Embryonic facial prominence (tissue), 1 donor: ENCODE measurements around the gene ABHD16B.

Source experiments
- DNase-seq: peaks from one replicate; pipeline ENCODE4 v3.0.0-alpha.2; 2016; ENCODE audit errors: extremely low spot score

The ABHD16B gene

DNA sequence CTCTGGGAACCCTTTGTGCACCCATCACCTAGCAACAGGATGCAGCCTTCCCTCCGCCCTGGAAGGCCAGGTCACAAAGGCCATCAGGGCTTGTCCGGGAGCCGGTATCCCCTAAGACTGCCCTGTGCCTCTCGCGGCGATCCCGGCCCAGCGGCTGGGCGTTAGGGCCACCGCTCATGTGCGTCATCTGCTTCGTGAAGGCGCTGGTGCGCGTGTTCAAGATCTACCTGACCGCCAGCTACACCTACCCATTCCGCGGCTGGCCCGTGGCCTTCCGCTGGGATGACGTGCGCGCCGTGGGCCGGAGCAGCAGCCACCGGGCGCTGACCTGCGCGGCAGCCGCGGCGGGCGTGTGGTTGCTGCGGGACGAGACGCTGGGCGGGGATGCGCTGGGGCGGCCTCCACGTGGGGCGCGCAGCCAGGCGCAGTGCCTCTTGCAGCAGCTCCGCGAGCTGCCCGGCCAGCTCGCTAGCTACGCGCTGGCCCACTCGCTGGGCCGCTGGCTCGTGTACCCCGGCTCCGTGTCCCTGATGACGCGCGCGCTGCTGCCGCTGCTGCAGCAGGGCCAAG, at the start of gene ABHD16B:
Gene ABHD16B (plus strand): TSS at position 134 of the 570 bp plus-strand sequence. CDS start 43 bp downstream, at position 177.
- no peak for DNase-seq

DNA sequence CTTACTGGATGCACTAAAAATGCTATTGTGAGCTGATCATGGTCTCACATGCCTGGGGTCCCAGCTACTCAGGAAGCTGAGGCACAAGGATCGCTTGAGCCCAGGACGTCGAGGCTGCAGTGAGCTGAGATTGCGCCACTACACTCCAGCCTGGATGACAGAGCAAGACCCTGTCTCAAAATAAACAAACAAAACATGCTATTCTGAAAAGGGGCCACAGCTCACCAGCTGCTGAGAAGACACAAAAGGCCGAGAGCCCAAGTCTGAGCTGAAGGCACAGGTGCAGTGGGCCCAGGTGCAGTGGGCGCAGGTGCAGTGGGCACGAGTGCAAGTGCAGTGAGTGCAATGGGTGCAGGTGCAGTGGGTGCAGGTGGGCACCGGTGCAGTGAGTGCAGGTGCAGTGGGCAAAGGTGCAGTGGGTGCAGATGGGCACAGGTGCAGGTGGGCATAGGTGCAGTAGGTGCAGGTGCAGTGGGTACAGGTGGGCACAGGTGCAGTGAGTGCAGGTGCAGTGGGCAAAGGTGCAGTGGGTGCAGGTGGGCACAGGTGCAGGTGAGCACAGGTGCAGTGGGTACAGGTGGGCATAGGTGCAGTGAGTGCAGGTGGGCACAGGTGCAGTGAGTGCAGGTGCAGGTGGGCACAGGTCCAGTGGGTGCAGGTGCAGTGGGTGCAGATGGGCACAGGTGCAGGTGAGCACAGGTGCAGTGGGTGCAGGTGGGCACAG, 46.2 kb upstream of the ABHD16B start:
- no peak for DNase-seq

DNA sequence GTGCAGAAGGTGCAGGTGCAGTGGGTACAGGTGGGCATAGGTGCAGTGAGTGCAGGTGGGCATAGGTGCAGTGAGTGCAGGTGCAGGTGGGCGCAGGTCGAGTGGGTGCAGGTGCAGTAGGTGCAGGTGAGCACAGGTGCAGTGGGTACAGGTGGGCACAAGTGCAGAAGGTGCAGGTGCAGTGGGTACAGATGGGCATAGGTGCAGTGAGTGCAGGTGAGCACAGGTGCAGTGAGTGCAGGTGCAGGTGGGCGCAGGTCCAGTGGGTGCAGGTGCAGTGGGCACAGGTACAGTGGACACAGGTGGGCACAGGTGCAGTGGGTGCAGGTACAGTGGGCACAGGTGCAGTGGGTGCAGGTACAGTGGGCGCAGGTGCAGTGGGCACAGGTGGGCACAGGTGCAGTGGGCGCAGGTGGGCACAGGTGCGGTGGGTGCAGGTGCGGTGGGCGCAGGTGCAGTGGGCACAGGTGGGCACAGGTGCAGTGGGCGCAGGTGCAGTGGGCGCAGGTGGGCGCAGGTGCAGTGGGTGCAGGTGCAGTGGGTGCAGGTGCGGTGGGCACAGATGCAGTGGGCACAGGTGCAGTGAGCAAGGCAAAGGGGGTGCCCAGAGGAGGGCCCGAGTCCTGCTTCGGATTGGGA, 45.6 kb upstream of the ABHD16B start:
- DNase-seq = no peak

DNA sequence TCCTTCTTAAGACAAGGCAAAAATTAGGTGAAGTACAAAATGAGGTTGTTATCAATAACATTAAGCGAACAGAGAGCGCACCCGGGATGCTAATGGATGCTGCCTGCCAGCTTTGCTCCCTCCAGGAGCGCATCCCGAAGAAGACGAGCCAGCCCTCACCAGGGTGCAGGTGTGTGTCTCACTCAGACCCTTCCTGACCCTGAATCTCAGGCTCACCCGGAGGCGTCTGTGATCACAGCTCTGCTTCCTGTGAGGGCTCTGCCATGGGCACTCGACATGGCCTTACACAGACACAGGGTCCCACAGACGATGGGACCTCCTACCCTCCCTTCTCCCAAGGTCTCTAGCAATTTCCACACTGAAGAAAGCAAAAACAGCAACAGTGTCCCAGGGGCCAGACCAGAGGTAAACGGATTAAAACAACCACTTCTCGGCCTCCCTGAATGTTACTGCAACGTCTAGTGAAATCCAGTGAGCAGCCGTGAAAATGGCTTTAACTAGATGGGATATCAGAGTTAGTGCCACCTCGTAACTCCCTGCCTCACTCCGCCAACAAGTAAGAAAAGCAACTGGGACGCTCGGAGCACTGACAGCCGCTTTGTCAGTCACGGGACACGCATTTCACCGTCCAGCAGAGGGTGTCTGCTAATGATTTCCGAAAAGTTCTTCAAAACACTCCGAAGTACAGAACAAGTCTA, 41.9 kb upstream of the ABHD16B start:
- DNase-seq = no peak

DNA sequence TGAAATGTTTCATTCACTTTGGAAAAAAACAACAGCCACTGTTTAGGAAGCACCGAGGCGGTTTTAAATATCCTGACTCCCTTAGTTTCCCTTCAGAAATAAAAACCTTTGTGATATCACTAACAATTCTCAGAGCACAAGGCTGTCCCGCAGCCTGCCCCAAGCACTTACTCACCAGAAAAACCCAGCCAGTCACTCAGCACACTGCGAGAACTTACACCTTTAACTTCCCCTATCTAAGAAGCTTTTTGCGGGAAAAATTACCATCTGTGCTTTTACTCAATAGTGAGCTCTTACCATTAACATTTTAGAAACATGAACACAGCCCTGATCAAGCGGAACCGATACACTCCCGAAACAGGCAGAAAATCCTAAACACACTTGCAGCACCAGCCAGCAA, 39.5 kb upstream of the ABHD16B start:
- no peak for DNase-seq

DNA sequence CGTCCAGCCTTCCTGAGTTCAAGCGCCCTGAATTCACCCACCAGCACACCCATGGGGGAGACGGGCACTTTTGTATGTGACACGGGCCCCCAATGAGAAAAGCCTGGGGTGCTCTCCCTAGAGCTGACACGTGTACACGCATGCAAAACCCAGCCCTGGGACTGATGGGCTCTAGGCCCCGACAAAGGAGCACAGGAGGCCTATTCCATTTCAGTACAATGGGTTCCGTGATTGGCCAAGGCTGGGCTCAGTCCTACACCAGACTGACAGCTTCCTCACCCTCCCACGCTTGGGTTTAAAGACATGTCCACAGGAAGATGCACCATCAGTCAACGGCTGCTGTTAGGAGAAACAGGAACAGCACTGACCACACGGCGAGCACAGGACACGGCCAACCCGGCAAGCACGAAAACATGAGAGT, 39.0 kb upstream of the ABHD16B start:
- DNase-seq = no peak

DNA sequence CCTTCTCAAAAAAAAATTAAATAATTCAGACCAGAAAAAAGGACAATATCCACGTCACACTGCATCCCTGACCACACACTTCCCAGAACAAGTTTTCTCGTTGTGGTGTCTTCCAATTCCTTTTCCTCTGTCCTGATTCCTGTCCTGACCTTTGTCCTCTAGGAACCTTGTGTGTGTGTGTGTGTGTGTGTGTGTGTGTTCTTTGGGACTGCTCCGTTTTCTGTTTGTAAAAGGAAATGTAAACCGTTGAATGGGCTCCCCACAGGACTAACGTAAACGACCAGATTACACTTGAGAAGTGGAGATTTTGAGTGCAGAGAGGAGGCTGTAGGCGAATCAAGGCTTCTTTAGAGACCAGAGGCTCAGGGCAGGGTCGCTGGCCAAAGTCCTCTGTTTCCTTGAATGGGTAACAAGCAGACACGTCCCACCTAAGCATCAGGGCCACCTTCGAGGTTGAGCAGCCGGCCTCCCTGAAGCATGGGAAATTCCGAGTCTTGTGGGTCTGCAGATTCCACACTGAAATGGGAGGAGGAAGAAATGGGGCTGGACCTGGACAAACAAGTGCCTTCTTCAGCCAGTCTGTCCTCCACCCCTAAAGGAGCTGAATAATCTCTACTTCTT, 37.5 kb upstream of the ABHD16B start:
- DNase-seq = no peak

DNA sequence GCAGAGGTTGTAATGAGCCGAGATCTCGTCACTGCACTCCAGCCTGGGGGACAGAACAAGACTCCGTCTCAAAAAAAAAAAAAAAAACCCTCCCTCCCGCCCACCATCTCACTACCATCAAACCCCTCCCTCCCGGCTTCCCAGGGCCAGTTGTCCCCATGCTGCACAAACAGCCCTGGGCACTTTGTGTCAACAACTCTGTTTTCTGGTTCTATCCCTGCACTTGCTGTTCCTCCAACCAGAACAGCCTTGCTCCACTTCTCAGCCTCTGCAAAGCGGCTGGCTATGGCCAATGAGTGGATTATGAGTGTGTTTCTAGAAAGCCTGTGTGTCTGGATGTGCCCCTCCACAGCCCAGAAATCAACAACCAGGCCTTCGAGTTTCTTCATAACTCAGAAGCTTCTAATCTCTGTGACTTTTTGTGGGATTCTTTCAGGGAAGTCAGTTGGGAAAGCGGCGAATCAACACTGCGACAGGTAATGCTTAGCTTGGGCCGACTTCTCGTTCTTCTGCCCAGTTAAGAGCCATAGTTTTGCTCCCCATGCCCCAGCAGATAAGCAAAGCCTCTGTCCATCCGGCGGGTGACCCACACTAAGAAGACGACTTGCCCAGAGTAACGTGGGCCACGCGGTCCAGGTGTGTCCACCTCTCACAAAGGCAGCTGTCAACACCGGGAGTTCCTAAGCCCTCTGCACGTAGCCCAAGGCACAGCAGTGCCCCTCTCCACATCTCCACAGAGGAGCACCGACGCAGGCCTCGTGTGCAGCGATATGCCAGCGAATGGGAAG, 35.8 kb upstream of the ABHD16B start:
- no peak for DNase-seq

DNA sequence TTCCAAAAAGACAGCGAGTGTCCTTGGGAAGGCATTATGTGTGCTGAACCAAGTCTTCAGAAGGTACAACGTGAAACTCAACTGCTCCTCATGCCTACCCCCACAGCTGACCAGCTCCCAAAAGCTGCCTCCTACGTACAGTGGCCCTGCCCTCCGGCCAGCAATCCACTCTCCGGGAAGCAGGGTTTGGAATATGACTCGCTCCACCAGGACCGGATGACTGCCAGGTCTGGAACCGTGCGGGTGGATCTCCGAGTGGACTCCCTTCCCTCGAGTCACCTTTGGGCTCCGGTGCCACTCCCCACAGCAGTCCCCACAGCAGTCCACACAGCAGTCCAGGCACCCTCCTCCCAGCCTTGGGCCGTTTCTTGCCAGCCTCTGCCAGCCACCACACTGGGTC, 34.5 kb upstream of the ABHD16B start:
- DNase-seq = no peak

DNA sequence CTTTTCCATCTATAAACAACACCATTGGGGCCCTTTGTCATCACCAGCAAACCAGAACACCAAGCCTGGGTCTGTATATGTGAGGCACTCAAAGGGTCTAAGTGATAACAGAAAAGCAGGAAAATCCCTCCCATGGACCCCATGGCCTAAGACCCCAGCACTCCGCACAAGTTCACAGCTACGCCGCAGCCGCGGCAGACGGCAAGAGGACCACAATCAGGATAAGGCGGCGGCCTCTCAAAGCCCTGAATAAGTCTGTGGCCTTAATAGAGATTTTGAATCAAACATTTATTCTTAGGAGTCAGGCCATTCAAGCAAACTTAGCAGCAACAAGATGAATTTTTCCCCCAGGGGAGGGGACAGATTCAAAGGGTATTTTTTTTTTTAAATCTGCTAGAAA, 33.2 kb upstream of the ABHD16B start:
- no peak for DNase-seq

DNA sequence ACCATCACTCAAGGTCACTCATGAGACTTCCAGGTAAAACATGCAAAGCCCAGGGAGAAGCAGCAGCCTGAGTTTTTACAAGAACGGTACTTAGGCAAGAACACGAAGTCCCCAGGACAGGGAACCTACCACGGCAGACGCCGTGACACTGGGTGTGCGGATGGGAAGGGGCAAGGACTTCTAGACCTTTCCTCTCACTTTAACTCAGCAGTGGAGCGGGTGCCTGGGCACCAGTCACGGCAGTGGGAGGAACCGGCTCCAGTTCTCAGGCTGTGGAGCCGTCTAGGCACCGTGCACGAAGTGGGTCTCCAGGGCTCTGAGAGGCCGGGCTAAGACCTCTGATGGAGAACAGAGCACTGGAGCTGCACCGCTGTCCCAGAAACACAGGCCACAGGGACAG, 32.8 kb upstream of the ABHD16B start:
- DNase-seq = no peak

DNA sequence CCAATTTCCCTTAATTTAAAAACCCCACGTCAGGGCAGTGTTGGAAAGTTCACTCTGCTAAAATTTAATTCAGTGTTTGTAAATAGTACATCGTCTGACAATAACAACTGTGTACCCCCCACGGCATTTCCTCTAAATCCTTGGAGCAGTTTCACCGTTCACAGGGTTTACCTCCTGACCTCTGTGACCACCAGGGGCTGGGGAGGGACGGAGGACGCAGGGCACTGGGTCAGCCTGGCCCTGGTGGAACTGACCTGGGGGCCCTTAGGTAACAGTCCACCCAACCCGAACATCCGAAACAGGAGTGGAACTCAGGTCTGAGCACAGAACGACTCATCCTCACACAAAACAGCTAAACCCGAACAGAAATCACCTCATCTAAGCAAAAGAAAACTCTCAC, 32.3 kb upstream of the ABHD16B start:
- no peak for DNase-seq

DNA sequence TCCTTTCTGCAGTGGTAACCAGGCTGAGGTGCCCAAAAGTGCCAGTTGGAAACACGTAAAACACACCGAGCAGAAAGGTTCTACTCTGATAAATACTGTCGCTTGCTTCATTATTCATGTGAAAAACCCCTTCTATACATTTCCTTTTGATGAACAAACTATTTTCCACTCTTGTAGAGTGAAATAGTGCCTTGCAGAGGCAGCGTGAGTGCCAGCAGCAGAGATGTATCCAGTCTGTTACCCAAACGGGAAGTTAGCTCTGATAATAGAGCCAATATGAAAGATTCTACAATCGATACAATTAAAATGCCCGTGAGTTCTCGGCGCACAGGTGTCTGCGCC, 31.7 kb upstream of the ABHD16B start:
- DNase-seq = no peak

DNA sequence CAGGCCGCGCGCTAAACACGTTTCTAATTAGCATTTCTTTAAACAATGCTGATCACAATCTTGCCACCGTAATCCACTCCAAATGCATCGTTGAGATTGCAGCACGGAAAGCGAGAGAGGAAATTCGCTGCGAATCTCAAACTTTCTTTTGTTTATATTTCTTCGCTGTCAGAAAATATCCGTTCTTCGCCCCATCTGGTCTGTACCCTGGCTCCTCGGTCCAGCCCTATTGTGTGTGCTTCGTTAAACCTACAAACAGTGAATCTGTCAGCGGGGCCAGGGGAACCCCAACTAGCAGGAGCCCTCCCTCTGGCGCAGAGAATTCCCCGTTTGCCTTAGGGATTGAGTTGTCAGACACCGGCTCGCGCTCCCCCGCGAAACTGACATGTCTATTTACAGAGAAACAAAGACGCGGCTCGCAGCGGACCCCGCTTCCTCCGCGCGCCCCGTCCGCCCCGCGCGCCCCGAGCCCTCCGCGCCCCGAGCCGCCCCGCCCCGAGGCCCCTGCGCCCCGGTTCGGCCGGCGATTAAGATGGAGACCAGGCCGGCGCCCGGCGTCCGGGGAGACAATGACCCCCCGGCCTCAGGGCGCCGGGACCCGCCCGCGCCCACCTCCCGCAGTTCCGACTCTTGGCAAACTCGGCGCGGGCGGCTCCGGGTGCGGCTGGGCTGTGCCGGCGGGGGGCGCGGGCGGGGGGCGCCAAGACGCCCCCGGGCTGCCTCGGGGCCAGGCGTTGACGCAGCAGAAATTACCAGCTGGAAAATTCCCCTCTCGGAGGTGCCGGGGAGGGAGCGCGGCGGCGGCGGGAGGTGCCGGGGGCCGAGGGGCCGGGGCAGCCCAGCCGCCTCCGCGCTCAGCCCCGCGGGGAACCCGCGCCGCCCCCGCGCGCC, 31.1 kb upstream of the ABHD16B start:
- no peak for DNase-seq

DNA sequence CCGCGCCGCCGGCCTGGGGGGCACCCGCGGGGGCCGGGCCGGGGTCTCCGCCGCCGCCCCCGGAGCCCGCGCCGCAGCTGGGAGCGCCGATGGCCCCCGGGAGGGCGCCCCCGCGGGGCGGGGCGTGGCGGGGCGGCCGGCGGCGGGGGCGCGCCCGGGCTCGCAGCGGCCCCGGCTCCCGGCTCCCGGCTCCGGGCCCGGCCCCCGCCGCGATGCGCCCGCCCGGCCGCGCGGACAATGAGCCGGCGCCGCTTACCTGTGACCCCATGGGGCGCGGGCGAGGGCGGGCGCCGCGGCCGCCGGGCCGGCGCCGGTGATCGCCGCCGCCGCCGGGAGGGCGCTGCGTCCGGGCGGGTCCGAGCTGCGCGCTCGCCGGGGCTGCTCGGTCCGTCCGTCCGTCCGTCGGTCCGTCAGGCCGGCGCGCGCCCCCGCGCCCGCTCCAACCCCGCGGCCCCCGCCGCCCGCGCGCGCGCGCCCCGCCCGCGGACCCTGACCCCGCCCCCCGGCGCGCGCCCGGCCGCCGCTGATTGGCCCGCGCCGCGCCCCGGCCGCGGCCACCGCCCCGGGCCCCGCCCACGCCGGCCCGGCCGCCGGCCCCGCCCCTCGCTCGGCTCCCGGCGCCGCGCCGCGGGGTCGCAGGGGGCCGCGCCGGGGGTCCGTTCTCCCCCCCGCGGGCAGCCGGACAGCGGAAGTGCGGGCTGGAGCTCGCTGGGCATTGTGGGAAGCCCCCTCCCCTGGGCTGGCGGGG, 30.3 kb upstream of the ABHD16B start, which contains the start of gene ZBTB46:
Gene ZBTB46 (minus strand): TSS at position 424 of the 748 bp plus-strand sequence. CDS start 40,507 bp downstream, outside the sequence.
- no peak for DNase-seq

DNA sequence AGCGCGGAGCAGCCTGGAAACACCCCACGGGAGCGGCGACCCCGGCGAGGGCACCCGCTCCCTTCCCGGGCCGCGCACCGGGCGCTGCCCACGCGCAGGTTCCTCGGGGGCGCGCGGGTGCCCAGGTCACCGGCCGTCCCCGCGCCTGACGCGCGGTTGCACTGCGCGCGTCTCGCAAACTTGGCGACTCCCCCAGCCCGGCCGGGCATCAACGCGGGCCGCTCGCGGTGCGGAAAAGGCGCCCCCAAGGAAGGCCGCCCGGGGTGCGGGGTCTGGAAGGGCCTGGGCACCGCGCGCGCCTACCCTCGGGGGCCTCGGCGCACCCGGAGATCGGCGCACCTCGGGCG, 29.7 kb upstream of the ABHD16B start:
- DNase-seq = no peak

DNA sequence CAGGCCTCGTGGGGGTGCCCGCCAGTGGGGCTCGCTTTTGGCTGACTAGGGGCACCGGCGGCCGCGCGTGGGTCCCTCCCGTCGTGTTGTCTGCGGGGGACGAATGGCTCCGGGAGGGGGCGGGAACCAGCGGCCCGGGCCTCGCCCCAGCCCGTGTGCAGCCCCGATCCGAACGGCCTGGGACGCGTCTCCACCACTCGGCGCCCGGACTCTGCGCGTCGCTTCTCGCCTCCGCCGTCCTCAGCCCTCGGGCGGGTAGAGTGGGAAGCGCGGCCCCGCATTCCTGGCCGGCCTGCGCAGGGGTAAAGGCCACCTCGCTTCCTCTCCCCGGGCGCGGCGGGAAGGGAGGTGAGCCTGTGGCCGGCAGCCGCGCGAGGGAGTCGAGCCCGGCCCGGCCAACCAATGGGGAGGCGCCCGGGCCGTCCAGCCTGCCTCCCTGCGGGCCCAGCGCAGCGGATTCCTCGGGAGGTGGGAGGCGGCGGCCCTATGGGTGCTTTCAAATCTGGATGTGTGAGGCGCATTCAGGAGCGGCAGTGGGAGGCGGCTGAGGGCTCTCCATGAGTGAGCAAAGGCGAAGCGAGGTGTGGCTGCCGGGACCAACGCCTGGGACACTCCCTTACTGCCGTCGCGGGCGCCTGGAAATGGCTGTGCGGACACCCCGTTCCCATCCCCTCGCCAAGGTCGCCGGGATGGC, 29.2 kb upstream of the ABHD16B start:
- DNase-seq = no peak

DNA sequence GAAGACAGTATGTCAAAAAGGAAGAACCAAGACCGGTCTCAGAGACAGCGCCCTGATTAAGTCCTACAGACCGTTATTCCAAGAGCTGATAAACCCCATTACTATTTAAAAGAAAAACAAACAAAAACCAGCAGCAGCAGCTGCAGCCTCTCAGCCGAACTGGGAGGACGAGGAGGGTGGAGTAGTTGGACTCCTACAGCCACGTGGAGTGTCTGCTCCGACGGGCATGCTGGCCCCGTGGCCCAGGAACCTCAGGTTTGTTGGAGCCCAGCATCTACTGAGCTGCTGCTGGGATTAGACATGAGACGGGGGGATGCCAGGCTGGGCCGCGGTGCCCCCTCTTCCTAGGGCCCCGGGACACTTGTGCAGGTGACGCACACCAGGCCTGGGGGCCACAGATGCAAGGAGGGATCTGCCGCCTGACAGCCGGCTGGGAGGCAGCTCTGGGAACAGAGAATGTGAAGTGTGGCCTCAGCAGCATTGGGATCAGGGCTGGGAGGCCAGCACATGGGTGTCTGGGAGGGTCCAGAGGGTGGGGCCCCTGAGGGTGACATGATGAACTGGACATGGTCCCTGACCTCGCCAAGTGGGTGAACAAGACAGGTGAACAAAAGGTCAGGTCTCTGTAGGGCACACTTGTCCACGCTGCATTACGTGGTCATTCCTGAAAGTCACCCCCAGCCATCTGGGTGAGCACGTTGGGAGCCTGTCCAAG, 27.4 kb upstream of the ABHD16B start:
- DNase-seq = no peak
